Smooth muscle cell of bladder (primary cell): Measurements from ENCODE around the gene SPDYA. TPM values are rescaled to one million over a fixed set of nuclear protein-coding genes. Genes with fewer than 3 reads are reported as not detected.

Experiments
- total RNA-seq: library from RNA; depleted of rRNA; stranded (reverse); fragments of >200 nt; gene quantifications from 2 replicates; pipeline ENCODE4 v1.2.3, GENCODE V29; 2014

Gene SPDYA
- total RNA-seq, result 0.71 and 1.4 TPM in 2 replicates

GRCh38 chr2:28810384-28811285 lies at the start of gene SPDYA:
Gene SPDYA (plus strand): TSS chr2:28810834. CDS start chr2:28816015, 5,181 bp downstream.

DNA sequence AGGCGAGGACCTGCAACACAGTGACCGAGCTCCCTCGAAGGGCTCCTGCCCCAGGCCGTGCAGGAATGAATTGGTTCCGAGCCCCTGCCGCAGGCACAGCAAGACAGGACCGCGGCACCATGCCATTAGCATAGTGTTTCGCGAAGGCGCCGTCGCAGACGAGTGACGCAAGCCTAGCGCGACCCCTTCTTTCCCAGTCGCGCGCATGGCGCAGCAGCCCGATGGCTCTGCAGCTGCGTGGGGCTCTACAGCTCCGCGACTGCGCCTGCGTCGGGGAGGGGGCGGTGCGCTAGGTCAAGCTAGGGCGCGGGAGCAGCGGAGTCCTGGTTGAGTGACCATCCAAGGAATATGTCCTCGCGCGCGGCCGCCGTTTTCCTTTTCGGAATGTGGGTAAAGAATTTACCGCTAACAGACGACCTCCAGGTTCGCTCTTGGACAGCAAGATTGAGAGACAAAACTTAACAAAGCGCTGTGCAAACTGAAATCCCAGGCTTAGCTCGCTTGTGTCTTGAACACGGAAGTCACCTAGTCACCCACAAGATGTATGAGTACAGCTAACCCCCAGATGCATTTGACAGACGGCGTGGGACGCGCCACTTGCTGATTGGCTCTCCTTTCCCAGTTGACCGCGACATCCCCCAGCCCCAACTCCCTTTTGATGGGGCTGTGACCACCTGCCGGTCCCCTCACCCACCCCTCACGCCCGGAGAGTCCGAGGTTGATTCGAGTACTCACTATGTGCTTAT lies 59.7 kb downstream of the SPDYA start, which contains the start of gene TRMT61B:
TRMT61B (minus strand) TSS at position 164 of the 746 bp plus-strand sequence; CDS start at position 132, 32 bp downstream.

DNA sequence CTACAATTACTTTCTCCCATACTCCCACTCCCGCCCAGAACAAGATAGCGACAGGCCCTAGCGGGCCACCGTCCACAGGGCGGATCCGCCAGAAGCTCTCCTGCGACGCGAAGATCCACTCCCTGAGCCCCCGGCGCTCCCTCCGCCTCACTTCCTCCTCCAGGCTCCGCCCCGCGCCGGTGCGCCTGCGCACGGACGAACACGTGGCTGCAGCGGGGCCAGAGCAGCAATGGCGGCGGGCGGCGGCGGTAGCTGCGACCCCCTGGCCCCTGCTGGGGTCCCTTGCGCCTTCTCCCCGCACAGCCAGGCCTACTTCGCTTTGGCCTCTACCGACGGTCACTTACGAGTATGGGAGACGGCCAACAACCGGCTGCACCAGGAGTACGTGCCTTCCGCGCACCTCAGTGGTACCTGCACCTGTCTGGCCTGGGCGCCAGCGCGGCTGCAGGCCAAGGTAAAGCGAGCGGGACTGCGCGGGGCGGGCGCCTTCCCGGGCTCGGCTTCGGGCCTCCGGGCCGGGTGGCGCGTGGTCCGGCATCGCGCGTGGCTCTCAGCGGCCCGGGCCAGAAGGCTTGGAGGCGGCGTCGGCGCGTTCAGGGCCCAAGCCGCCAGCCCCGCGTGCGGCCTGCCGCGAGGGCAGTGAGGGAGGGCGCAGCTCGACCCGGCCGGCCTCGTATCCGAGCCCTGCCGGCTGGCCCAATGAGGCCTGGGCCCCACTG lies 84.0 kb downstream of the SPDYA start, which contains the start of gene WDR43:
WDR43 (plus strand) TSS at position 198 of the 719 bp plus-strand sequence; CDS start at position 230, 32 bp downstream.

Other genes starting within 250 kb of the SPDYA start
- 154 and 181 TPM in 2 replicates for gene PPP1CB, start 59.0 kb upstream of the SPDYA start, total RNA-seq
- gene TRMT61B, start 59.5 kb downstream of the SPDYA start, total RNA-seq, result 13.2 and 17.1 TPM in 2 replicates
- gene WDR43, start 83.8 kb downstream of the SPDYA start, total RNA-seq, result 59.4 and 81.8 TPM in 2 replicates
- 0.14 and 0.37 TPM in 2 replicates for gene TOGARAM2, start 170.5 kb downstream of the SPDYA start, total RNA-seq